A549 (cell line): ENCODE measurements around the gene TCFL5. TPM values are rescaled to one million over a fixed set of nuclear protein-coding genes. Genes with fewer than 3 reads are reported as not detected.

Experiments
- ATAC-seq, 2 experiments: fragments of 200-7000 bp in 1 of 2; fragments of >200 bp in 1 of 2; cut with Nextera tagmentation in 1 of 2; cut with Tn5 transposase in 1 of 2; 3 replicates each; pipeline versions ENCODE4 v1.8.0 to v1.9.1; 2018 to 2020; ENCODE audit warnings: mild to moderate bottlenecking in 1 of 2, moderate library complexity in 1 of 2
- CTCF ChIA-PET: fragments of 300-600 bp; sonication (Branson Sonifier 250); formaldehyde crosslinking; extraction: SDS; loops from one replicate; lab custom pipeline; 2021; ENCODE audit warnings: antibody characterized with exemption, inconsistent platforms; lab: Yijun Ruan, JAX
- POLR2A ChIA-PET: fragments of 350-600 bp; formaldehyde crosslinking; extraction: SDS; loops from one replicate; lab custom pipeline; 2021; ENCODE audit warnings: antibody characterized with exemption, inconsistent platforms; lab: Yijun Ruan, JAX
- DNase-seq, 2 experiments: peaks; one replicate each; pipeline versions ENCODE4 v3.0.0 to v3.0.0-alpha.2; 2011 to 2016; ENCODE audit warnings: low read depth in 1 of 2, low spot score in 1 of 2
- FAIRE-seq: peaks from 2 replicates; lab custom pipeline; 2011; peaks lifted over from hg19 to GRCh38; lab: Jason Lieb, UNC
- H3K27ac ChIP-seq, 2 experiments: fragments of >200 bp; sonication (Bioruptor Twin); formaldehyde crosslinking; 3 replicates each; pipeline ENCODE4 v1.5.1; 2016 to 2017
- H3K4me1 ChIP-seq: fragments of >200 bp; sonication (Bioruptor Twin); formaldehyde crosslinking; 3 replicates; pipeline ENCODE4 v1.6.1; 2016
- H3K4me2 ChIP-seq: fragments of >200 bp; sonication (Bioruptor Twin); formaldehyde crosslinking; 3 replicates; pipeline ENCODE4 v1.6.1; 2016
- H3K4me3 ChIP-seq: fragments of >200 bp; sonication (Bioruptor Twin); formaldehyde crosslinking; 3 replicates; pipeline ENCODE4 v1.5.1; 2016
- H3K9me3 ChIP-seq: fragments of >200 bp; sonication (Bioruptor Twin); formaldehyde crosslinking; 3 replicates; pipeline ENCODE4 v1.6.1; 2016
- ATOH8 ChIP-seq: fragments of 250-450 bp; sonication (Bioruptor Pico); IDR thresholded peaks from 2 replicates; pipeline ENCODE4 v1.5.0; 2020; ENCODE audit warnings: low read depth, mild to moderate bottlenecking, moderate library complexity
- BCL3 ChIP-seq: fragments of >200 bp; sonication (Bioruptor Twin); formaldehyde crosslinking; IDR thresholded peaks from 3 replicates; pipeline ENCODE4 v1.6.1; 2016
- CBX8 ChIP-seq: fragments of 200-600 bp; sonication (generic); IDR thresholded peaks from 2 replicates; pipeline ENCODE4 v1.6.1; 2016
- CEBPB ChIP-seq, 2 experiments: fragments of >200 bp in 1 of 2; sonication (Bioruptor Twin) in 1 of 2; formaldehyde crosslinking in 1 of 2; IDR thresholded peaks; 2 replicates each; pipeline ENCODE4 v1.6.1; 2012 to 2016
- CHD2 ChIP-seq: fragments of 150-350 bp; IDR thresholded peaks from 2 replicates; pipeline ENCODE4 v1.6.1; 2014; ENCODE audit warnings: low read length; ENCODE audit not compliant: partially characterized antibody
- CHD4 ChIP-seq: fragments of 200-600 bp; sonication (generic); IDR thresholded peaks from 2 replicates; pipeline ENCODE4 v1.6.1; 2016; ENCODE audit warnings: antibody characterized with exemption, mild to moderate bottlenecking, borderline replicate concordance
- ESRRA ChIP-seq: fragments of 150-350 bp; IDR thresholded peaks from 2 replicates; pipeline ENCODE4 v1.6.1; 2014; ENCODE audit warnings: mild to moderate bottlenecking, low read length, borderline replicate concordance
- FOSB ChIP-seq: fragments of 250-450 bp; sonication (Bioruptor Pico); IDR thresholded peaks from 2 replicates; pipeline ENCODE4 v1.5.0; 2020; ENCODE audit warnings: mild to moderate bottlenecking, moderate library complexity
- FOSL2 ChIP-seq, 2 experiments: fragments of 450-650 bp in 1 of 2; fragments of >200 bp in 1 of 2; sonication (Bioruptor Twin) in 1 of 2; formaldehyde crosslinking; IDR thresholded peaks; 2 replicates each; pipeline versions ENCODE4 v1.5.0 to v1.6.1; 2016 to 2020; ENCODE audit warnings: mild to moderate bottlenecking in 1 of 2, moderate library complexity in 1 of 2
- GATA3 ChIP-seq: IDR thresholded peaks from 2 replicates; pipeline ENCODE4 v1.6.1; 2012; ENCODE audit warnings: borderline replicate concordance
- HEYL ChIP-seq: fragments of 250-450 bp; sonication (Bioruptor Pico); IDR thresholded peaks from 2 replicates; pipeline ENCODE4 v1.8.0; 2021; ENCODE audit warnings: mild to moderate bottlenecking, moderate library complexity
- HMGXB4 ChIP-seq: fragments of 250-450 bp; sonication (Bioruptor Pico); IDR thresholded peaks from 2 replicates; pipeline ENCODE4 v1.5.0; 2021; ENCODE audit warnings: mild to moderate bottlenecking, moderate library complexity, borderline replicate concordance
- HOXB5 ChIP-seq: fragments of 250-450 bp; sonication (Bioruptor Pico); IDR thresholded peaks from 2 replicates; pipeline ENCODE4 v1.5.0; 2020; ENCODE audit warnings: mild to moderate bottlenecking, moderate library complexity
- JUN ChIP-seq, 2 experiments: fragments of >200 bp; sonication (Bioruptor Twin); formaldehyde crosslinking; IDR thresholded peaks; 2 replicates in 1 of 2; 3 replicates in 1 of 2; pipeline ENCODE4 v1.6.1; 2016 to 2017
- KDM1A ChIP-seq: fragments of 200-600 bp; sonication (generic); IDR thresholded peaks from 2 replicates; pipeline ENCODE4 v1.6.1; 2016; ENCODE audit warnings: low read depth, mild to moderate bottlenecking
- KDM5A ChIP-seq: fragments of 200-600 bp; sonication (generic); IDR thresholded peaks from 2 replicates; pipeline ENCODE4 v1.6.1; 2016; ENCODE audit warnings: antibody characterized with exemption, mild to moderate bottlenecking
- MAZ ChIP-seq: fragments of 150-350 bp; IDR thresholded peaks from 2 replicates; pipeline ENCODE4 v1.6.1; 2014; ENCODE audit warnings: antibody characterized with exemption, low read depth, low read length, borderline replicate concordance
- MYC ChIP-seq: IDR thresholded peaks from 2 replicates; pipeline ENCODE4 v1.6.1; 2012; ENCODE audit warnings: mild to moderate bottlenecking, inconsistent platforms, low read length, improper control_type of control experiment, borderline replicate concordance
- NFE2L2 ChIP-seq: fragments of 150-350 bp; conservative IDR thresholded peaks from 2 replicates; pipeline ENCODE4 v1.6.1; 2014; ENCODE audit warnings: low read length
- NPAS2 ChIP-seq: fragments of 250-450 bp; sonication (Bioruptor Pico); IDR thresholded peaks from 2 replicates; pipeline ENCODE4 v1.8.0; 2022; ENCODE audit warnings: mild to moderate bottlenecking, moderate library complexity, borderline replicate concordance
- POLR2A ChIP-seq: IDR thresholded peaks from 2 replicates; pipeline ENCODE4 v1.6.1; 2012; ENCODE audit warnings: mild to moderate bottlenecking, low read length
- RARB ChIP-seq: fragments of 250-450 bp; sonication (Bioruptor Pico); IDR thresholded peaks from 2 replicates; pipeline ENCODE4 v1.8.0; 2021; ENCODE audit warnings: mild to moderate bottlenecking, moderate library complexity
- RFX5 ChIP-seq: fragments of 450-650 bp; IDR thresholded peaks from 2 replicates; pipeline ENCODE4 v1.7.1; 2014; ENCODE audit warnings: antibody characterized with exemption, mild to moderate bottlenecking, moderate library complexity
- RNF2 ChIP-seq: fragments of 200-600 bp; sonication (generic); IDR thresholded peaks from 2 replicates; pipeline ENCODE4 v1.6.1; 2016; ENCODE audit warnings: low read depth, mild to moderate bottlenecking, antibody characterized with exemption, moderate library complexity, borderline replicate concordance
- SMC3 ChIP-seq: fragments of >200 bp; sonication (Bioruptor Twin); formaldehyde crosslinking; IDR thresholded peaks from 3 replicates; pipeline ENCODE4 v1.6.1; 2018; ENCODE audit warnings: inconsistent platforms
- SREBF2 ChIP-seq: fragments of 450-650 bp; IDR thresholded peaks from 2 replicates; pipeline ENCODE4 v1.6.1; 2014; ENCODE audit warnings: mild to moderate bottlenecking, moderate library complexity
- ZC3H11A ChIP-seq: fragments of 450-650 bp; IDR thresholded peaks from 2 replicates; pipeline ENCODE4 v1.6.1; 2014; ENCODE audit warnings: antibody characterized with exemption, mild to moderate bottlenecking
- ZFP36 ChIP-seq: fragments of 450-650 bp; IDR thresholded peaks from 2 replicates; pipeline ENCODE4 v1.6.1; 2014; ENCODE audit warnings: borderline replicate concordance; ENCODE audit not compliant: partially characterized antibody
- WGBS: methylation state at CpG from one replicate; pipeline ENCODE4 v1.1.6; 2017; ENCODE audit errors: missing lambda C conversion rate; 5-methylcytosine and 5-hydroxymethylcytosine counted together
- polyA plus RNA-seq, 4 experiments: library from polyadenylated mRNA; depleted of rRNA in 3 of 4; stranded (reverse); fragments of >200 nt; fragmentation: RNase III in 1 of 4; extraction: RNeasy Plus Mini Kit Qiagen cat#74134 plus additional on column Dnase treatment in 1 of 4; gene quantifications; 2 replicates in 3 of 4; 3 replicates in 1 of 4; pipeline ENCODE4 v1.2.3, GENCODE V29; 2011 to 2017

The TCFL5 gene
- polyA plus RNA-seq, 2 of the 4 experiments (the other 2 are of a cell fraction) = 5.6 to 7.1 TPM

- no peak for TF ChIP-seq RNF2
- TF ChIP-seq FOSL2 (IDR thresholded peaks at IDR 0.05) = no peak
- TF ChIP-seq FOSL2 (CRISPR knock-in tag; IDR thresholded peaks at IDR 0.05) = no peak
- TF ChIP-seq CBX8 = no peak
- TF ChIP-seq KDM5A = no peak
- TF ChIP-seq NFE2L2 = no peak
- TF ChIP-seq ZC3H11A = no peak
- TF ChIP-seq SMC3 = no peak
- no peak for TF ChIP-seq CEBPB (IDR thresholded peaks at IDR 0.05)
- no peak for TF ChIP-seq ESRRA
- no peak for TF ChIP-seq GATA3
- TF ChIP-seq CHD4 = no peak
- no peak for TF ChIP-seq CHD2
These were observed 15.5 kb upstream of the TCFL5 start (continued) for GRCh38 chr20:62876902-62877816.

- 92% methylated on average over 13 of the region's 13 CpGs for WGBS
- H3K9me3 ChIP-seq = no peaks in the 10 kb centered on the region
- TF ChIP-seq BCL3 (no peak), NFE2L2 (no peak), POLR2A (no peak), FOSB (CRISPR knock-in tag) (no peak), RARB (no peak), KDM1A (no peak), MAZ (no peak)
- TF ChIP-seq, all 56 proteins: peak for 0
- CTCF ChIA-PET = interaction anchor here (0.6 to 8.1 kb wide), 10 partner anchors 9 to 132 kb away, joined by 3 to 121 read pairs (median 8); partner anchors contain the start of gene TCFL5
- no peak for FAIRE-seq
- Histone ChIP-seq H3K4me2 (no peak overlapping the region), H3K4me3 (no peak overlapping the region), H3K27ac (peak overlapping the region in 1 of 2 experiments; percentile 84; a peak in 3 of 6 replicates), H3K4me1 (peaks cover 15% of the 10 kb centered on the region)
- no peak for DNase-seq
- peak in 1 of 2 experiments; percentile 7; a peak in 3 of 6 replicates for ATAC-seq
- POLR2A ChIA-PET = interaction anchor here (1.3 to 2.1 kb wide), 2 partner anchors 59 to 61 kb away, joined by 3 to 12 read pairs; partner anchors contain the start of gene GID8
These were observed 14.9 kb upstream of the TCFL5 start for GRCh38 chr20:62876501-62876901.

GRCh38 chr20:62875419-62876361 is 14.1 kb upstream of the TCFL5 start:
- ATAC-seq = peak; percentile 94
- H3K9me3 ChIP-seq = no peaks in the 10 kb centered on the region
- peak overlapping the region; percentile 84 to 89 for H3K27ac ChIP-seq
- WGBS = 37% methylated on average over 23 of the region's 34 CpGs
- peak overlapping the region; percentile 97 for H3K4me2 ChIP-seq
- H3K4me3 ChIP-seq = peak overlapping the region; percentile 35
- POLR2A ChIA-PET = interaction anchor here (0.6 to 2.1 kb wide), 7 partner anchors 11 to 81 kb away, joined by 3 to 12 read pairs (median 4); partner anchors contain the start of genes GID8 and TCFL5
- DNase-seq = peak; percentile 91 to 94
- H3K4me1 ChIP-seq = peaks cover 15% of the 10 kb centered on the region
- CTCF ChIA-PET = interaction anchor here (0.5 to 8.1 kb wide), 25 partner anchors 12 to 299 kb away, joined by 3 to 121 read pairs (median 5); partner anchors contain the start of gene TCFL5
- no peak for FAIRE-seq
- TF ChIP-seq MYC = peak; percentile 66; the same call in 1 of the 2 replicates
- TF ChIP-seq NPAS2 = no peak
- peak; percentile 65 for TF ChIP-seq CHD2
- no peak for TF ChIP-seq RFX5
- no peak for TF ChIP-seq POLR2A
- TF ChIP-seq ESRRA = no peak
- no peak for TF ChIP-seq JUN (IDR thresholded peaks at IDR 0.05)
- TF ChIP-seq HMGXB4 (CRISPR knock-in tag) = no peak
- TF ChIP-seq HEYL (CRISPR knock-in tag) = no peak
- TF ChIP-seq NFE2L2 = no peak
- TF ChIP-seq ZC3H11A = no peak
- TF ChIP-seq SREBF2 = no peak
- TF ChIP-seq ZFP36 = no peak
- no peak for TF ChIP-seq ATOH8 (CRISPR knock-in tag)
- no peak for TF ChIP-seq FOSB (CRISPR knock-in tag)
- TF ChIP-seq HOXB5 = 0 out of 2 replicates have a peak, but pooled peaks have one; percentile 21
- no peak for TF ChIP-seq CBX8
